Measurements from ENCODE around the gene DNASE1L3.

DNASE1L3 gene

DNA sequence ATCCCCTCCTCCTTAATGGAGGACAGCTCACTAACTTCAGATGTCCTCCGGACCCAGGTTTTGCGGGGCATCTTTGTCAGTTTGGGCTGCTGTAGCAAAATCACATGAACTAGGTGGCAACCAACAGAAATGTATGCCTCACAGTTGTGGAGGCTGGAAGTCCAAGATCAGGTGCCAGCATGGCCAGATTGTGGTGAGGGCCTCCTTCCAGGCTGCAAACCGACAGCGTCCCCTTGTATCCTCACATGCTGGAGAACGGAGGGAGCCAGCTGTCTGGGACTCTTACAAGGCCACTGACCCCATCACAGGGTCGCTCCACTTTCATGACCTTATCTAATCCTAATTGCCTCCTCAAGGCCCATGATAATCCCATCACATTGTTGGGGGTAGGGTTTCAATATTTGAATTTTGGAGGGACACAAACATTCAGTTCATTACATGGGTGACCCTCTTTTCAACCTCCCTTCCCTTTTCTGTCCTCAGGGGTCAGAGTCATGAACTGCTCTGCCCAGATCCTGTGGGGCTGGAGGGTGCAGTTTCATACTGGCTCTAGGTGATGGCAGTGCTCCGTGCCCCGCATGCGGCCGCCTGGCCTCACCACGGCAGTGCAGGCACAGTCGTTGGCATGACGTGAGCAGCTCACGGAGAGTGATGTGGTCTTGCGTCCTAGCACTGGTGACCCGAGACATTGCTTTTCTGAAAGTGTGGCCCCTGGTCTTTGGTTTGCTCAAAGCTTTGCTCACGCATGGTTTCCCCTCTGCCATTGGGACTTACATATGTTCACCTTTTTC lies 58.4 kb downstream of the DNASE1L3 start:
- TF ChIP-seq, protein P1, sequence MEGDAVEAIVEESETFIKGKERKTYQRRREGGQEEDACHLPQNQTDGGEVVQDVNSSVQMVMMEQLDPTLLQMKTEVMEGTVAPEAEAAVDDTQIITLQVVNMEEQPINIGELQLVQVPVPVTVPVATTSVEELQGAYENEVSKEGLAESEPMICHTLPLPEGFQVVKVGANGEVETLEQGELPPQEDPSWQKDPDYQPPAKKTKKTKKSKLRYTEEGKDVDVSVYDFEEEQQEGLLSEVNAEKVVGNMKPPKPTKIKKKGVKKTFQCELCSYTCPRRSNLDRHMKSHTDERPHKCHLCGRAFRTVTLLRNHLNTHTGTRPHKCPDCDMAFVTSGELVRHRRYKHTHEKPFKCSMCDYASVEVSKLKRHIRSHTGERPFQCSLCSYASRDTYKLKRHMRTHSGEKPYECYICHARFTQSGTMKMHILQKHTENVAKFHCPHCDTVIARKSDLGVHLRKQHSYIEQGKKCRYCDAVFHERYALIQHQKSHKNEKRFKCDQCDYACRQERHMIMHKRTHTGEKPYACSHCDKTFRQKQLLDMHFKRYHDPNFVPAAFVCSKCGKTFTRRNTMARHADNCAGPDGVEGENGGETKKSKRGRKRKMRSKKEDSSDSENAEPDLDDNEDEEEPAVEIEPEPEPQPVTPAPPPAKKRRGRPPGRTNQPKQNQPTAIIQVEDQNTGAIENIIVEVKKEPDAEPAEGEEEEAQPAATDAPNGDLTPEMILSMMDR (IDR thresholded peaks at IDR 0.05; ENCODE audit: extremely low read depth, missing control alignments) = no peak
- DNase-seq (ENCODE audit: low spot score) = no peak

DNA sequence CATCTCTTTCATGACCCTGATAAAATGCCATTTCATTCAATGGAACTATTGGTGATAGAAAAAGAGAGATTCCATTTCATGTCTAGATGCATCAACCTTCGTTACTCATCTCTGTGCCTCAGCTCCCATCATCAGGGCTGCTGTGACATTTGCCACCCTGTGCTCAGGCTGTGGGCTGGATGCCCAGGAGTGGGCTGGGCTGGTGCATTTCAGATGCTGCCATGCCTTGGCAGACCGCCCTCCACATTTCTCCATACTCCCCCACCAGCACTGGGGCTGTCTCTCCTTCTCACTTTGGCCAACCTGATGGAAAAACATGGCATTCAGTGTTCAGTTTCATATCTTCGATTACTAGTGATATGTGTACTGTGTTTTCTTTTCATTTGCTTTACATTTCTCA lies 59.1 kb downstream of the DNASE1L3 start:
- DNase-seq (ENCODE audit: low spot score) = no peak
- TF ChIP-seq, protein P1 (IDR thresholded peaks at IDR 0.05; ENCODE audit: extremely low read depth, missing control alignments) = no peak

DNA sequence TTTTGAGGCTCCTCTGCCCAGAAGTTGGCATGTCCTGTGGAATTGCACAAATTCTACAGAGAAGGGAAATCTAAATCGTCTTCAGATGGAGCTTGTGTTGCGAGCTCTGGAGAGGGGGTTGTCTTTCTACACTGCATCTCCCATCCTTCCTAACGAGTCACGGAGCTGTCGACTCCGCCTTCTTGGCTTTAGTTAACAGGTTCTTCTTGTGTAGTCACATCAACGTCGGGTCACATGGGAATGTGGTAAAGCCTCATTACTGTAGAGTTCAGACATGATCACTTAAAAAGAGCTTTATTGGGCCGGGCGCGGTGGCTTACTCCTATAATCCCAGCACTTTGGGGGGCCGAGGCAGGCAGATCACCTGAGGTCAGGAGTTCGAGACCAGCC lies 60.0 kb downstream of the DNASE1L3 start:
- TF ChIP-seq, protein P1 (IDR thresholded peaks at IDR 0.05; ENCODE audit: extremely low read depth, missing control alignments) = no peak
- DNase-seq (ENCODE audit: low spot score) = no peak

DNA sequence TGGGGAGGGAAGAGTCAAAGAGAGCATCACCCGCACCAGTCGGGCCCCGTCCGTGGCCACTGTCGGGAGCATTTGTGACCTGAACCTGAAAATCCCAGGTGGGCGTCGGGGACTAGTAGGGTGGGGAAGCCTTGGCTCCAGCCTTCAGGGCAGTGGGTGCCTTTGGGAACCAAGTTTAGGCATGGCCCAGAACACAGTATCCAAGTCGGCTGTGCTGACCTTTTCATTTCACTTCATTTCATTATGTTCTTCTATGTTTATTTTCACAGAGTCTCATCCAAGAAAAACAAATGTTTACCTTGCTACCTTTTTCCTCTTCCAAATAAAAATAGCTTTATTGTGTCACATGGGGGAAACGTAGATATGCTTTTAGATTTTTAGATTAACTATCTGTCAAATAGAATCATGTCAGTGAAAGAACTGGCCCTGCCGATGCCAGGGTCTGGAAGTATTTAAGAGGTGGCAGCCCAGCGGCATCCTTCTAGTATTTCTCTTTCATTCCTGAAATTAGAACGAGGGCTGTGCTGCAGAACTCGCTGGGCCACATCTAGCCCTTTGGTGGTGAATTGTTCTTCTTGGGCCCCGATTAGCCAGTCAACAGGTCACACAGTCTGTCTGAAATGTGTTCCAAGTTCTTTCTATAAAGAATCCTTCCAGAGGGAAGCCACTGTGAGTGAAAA lies 60.5 kb downstream of the DNASE1L3 start:
- no peak for DNase-seq (ENCODE audit: low spot score)

DNA sequence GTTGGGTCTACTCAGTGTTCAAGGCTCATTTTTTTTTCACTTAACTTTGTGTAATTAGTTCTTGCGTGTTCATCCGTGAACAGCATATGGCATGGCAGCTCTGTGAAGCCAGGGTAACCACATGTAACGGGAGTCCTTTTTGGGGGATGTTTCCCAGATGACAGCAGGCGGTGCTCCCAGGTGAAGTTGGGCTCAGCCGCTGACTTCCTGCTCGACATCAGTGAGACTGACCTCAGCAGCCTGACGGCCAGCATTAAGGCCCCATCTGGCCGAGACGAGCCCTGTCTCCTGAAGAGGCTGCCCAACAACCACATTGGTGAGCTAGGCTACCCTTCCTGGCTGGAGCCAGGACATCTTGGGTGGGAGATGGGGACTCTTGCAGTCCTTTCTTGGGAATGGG lies 62.7 kb downstream of the DNASE1L3 start:
- no peak for DNase-seq (ENCODE audit: low spot score)
- TF ChIP-seq, protein P1 (IDR thresholded peaks at IDR 0.05; ENCODE audit: extremely low read depth, missing control alignments) = no peak

More for the DNA sequence above, 60.5 kb downstream of the DNASE1L3 start:
- TF ChIP-seq, protein P1 (IDR thresholded peaks at IDR 0.05; ENCODE audit: extremely low read depth, missing control alignments) = no peak

DNA sequence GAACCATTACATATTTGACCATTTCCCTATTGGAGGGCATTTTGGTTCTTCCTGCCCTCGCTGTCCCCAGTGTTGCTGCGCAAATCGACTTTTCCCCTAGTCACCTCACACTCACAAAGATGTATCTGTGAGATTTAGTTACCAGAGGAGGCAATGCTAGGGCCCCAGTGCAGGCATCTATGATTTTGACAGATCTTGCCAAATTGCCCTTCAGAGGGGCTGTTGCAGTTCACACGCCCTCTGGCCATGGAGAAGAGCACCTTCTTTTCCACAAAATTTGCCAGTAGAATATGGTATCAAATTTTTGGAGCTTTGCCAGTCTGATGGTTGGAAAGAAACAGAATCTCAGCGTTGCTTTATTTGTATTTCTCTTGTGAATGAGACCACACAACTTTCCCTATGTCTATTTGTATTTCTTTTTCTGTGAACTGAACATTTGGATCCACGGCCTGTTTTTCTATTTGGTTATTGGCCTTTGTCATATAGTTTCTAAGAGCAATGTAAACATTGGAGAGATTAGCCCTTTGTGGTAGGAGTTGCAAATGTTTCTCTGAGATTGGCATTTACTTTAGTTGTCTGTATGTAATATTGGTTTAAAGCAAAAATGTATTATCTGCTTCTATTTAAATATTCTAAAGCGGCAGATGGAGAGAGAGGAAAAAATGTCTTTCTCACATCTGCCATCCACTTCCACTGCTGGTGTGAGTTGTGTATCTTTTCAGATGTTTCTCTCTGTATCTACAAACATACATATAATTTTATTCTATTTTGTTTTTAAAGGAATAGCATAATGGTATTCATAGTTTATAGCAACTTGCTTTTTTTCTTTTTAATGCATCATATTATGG lies 66.1 kb downstream of the DNASE1L3 start:
- TF ChIP-seq, protein P1 (IDR thresholded peaks at IDR 0.05; ENCODE audit: extremely low read depth, missing control alignments) = no peak
- DNase-seq (ENCODE audit: low spot score) = no peak

Measured in GM20000 (cell line).